OCI-LY1 (cell line): ENCODE measurements around the gene CNN3.

Source experiments
- H2AFZ ChIP-seq: fragments of 200-600 bp; sonication (generic), shearing (Covaris generic); 2 replicates; pipeline ENCODE4 v1.6.0; 2014; ENCODE audit warnings: antibody characterized with exemption, mild to moderate bottlenecking, low read length
- H3F3A ChIP-seq: fragments of 200-600 bp; sonication (generic), shearing (Covaris generic); 2 replicates; pipeline ENCODE4 v1.6.0; 2014; ENCODE audit warnings: mild to moderate bottlenecking, antibody characterized with exemption, low read length, moderate library complexity; ENCODE audit not compliant: insufficient read depth
- H3K27ac ChIP-seq: fragments of 200-600 bp; sonication (generic); 2 replicates; pipeline ENCODE4 v1.5.1; 2014; ENCODE audit warnings: low read length, mixed run types, mild to moderate bottlenecking, low read depth; ENCODE audit not compliant: poor library complexity, severe bottlenecking
- H3K27me3 ChIP-seq: fragments of 200-600 bp; sonication (generic); 2 replicates; pipeline ENCODE4 v1.6.0; 2014; ENCODE audit warnings: antibody characterized with exemption, mild to moderate bottlenecking, low read length, moderate library complexity; ENCODE audit not compliant: insufficient read depth
- H3K36me3 ChIP-seq: fragments of 200-600 bp; sonication (generic); 2 replicates; pipeline ENCODE4 v1.6.1; 2014; ENCODE audit warnings: mild to moderate bottlenecking, antibody characterized with exemption, low read length, moderate library complexity, mixed read lengths; ENCODE audit not compliant: insufficient read depth
- H3K4me1 ChIP-seq: fragments of 200-600 bp; sonication (generic); 2 replicates; pipeline ENCODE4 v1.5.1; 2014; ENCODE audit warnings: mild to moderate bottlenecking, low read length, moderate library complexity; ENCODE audit not compliant: insufficient read depth, severe bottlenecking
- H3K4me2 ChIP-seq: fragments of 200-600 bp; sonication (generic), shearing (Covaris generic); 2 replicates; pipeline ENCODE4 v1.6.1; 2014; ENCODE audit warnings: low read length
- H3K4me3 ChIP-seq: fragments of 200-600 bp; sonication (generic); 2 replicates; pipeline ENCODE4 v1.5.1; 2014; ENCODE audit warnings: low read length, low read depth, mild to moderate bottlenecking, mixed read lengths; ENCODE audit not compliant: poor library complexity, severe bottlenecking
- H3K79me2 ChIP-seq: fragments of 200-600 bp; shearing (Covaris generic); 2 replicates; pipeline ENCODE4 v1.6.1; 2016; ENCODE audit warnings: mixed run types, low read length, mixed read lengths; ENCODE audit not compliant: insufficient read depth
- H3K9ac ChIP-seq: fragments of 200-600 bp; sonication (generic), shearing (Covaris generic); 2 replicates; pipeline ENCODE4 v1.6.1; 2014; ENCODE audit warnings: mild to moderate bottlenecking, low read length, mixed read lengths
- H3K9me2 ChIP-seq: fragments of 200-600 bp; sonication (generic), shearing (Covaris generic); 2 replicates; pipeline ENCODE4 v1.6.1; 2014; ENCODE audit warnings: low read depth, mild to moderate bottlenecking, low read length, mixed read lengths
- H3K9me3 ChIP-seq: fragments of 200-600 bp; shearing (Covaris generic); 2 replicates; pipeline ENCODE4 v1.6.1; 2014; ENCODE audit warnings: low read length, mixed read lengths
- H4K20me1 ChIP-seq: fragments of 200-600 bp; sonication (generic), shearing (Covaris generic); 2 replicates; pipeline ENCODE4 v1.6.0; 2016; ENCODE audit warnings: mild to moderate bottlenecking, low read length; ENCODE audit not compliant: insufficient read depth
- EZH2 ChIP-seq: fragments of 200-600 bp; sonication (generic), shearing (Covaris generic); IDR thresholded peaks from 2 replicates; pipeline ENCODE4 v1.8.0; 2017; ENCODE audit warnings: borderline replicate concordance, mixed run types, mild to moderate bottlenecking, antibody characterized with exemption, low read length, moderate library complexity, mixed read lengths
- TF ChIP-seq, protein P1 (sequence below): fragments of 200-600 bp; sonication (generic), shearing (Covaris generic); IDR thresholded peaks from 2 replicates; pipeline ENCODE4 v1.5.1; 2017; ENCODE audit warnings: mild to moderate bottlenecking, antibody characterized with exemption, low read length, moderate library complexity, mixed read lengths

Gene CNN3

DNA sequence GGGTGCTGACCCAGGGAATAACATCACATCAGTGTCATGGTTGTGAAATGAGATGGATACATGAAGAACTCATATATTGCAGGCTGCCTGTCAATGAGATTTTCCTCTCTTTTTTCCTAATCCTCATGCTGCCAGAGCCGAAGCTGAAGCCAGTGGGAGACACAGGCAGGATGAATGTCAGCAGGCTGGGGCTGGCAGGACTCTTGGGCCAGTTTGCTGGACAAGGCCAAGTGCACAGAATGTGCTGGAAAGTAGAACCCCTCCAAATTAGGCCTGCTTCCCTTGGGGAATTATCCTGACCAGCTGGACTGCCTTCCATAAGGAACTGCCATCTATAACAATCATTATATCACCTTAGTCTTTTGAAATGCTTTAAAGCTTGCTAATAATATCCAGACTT is 75.3 kb downstream of the CNN3 start:
- no peak overlapping the region for H3K4me2 ChIP-seq
- no peaks in the 10 kb centered on the region for H3K79me2 ChIP-seq
- no peaks in the 10 kb centered on the region for H4K20me1 ChIP-seq
- no peaks in the 10 kb centered on the region for H3K27me3 ChIP-seq
- no peaks in the 10 kb centered on the region for H3F3A ChIP-seq
- no peaks in the 10 kb centered on the region for H3K36me3 ChIP-seq
- H2AFZ ChIP-seq: no peak overlapping the region
- H3K27ac ChIP-seq: no peak overlapping the region
- no peak overlapping the region for H3K4me3 ChIP-seq
- no peak overlapping the region for H3K9ac ChIP-seq
- no peaks in the 10 kb centered on the region for H3K9me2 ChIP-seq
- H3K4me1 ChIP-seq: no peaks in the 10 kb centered on the region
- no peaks in the 10 kb centered on the region for H3K9me3 ChIP-seq
- TF ChIP-seq, protein P1, sequence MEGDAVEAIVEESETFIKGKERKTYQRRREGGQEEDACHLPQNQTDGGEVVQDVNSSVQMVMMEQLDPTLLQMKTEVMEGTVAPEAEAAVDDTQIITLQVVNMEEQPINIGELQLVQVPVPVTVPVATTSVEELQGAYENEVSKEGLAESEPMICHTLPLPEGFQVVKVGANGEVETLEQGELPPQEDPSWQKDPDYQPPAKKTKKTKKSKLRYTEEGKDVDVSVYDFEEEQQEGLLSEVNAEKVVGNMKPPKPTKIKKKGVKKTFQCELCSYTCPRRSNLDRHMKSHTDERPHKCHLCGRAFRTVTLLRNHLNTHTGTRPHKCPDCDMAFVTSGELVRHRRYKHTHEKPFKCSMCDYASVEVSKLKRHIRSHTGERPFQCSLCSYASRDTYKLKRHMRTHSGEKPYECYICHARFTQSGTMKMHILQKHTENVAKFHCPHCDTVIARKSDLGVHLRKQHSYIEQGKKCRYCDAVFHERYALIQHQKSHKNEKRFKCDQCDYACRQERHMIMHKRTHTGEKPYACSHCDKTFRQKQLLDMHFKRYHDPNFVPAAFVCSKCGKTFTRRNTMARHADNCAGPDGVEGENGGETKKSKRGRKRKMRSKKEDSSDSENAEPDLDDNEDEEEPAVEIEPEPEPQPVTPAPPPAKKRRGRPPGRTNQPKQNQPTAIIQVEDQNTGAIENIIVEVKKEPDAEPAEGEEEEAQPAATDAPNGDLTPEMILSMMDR: no peak
- TF ChIP-seq EZH2: no peak
